ENCODE results near the gene MCOLN3. TPM values are rescaled to one million over a fixed set of nuclear protein-coding genes. Genes with fewer than 3 reads are reported as not detected.
"Not testable (repeated sequence)": the region's sequence is repeated elsewhere in the genome, so short reads cannot be mapped to it uniquely, and the experiment has no call there.

The MCOLN3 gene
- total RNA-seq, 1 donor from 2014 or later, result not detected

- Mint-ChIP-seq H3K9me3 (ENCODE audit: low read depth) (no peaks in the 10 kb centered on the region), H3K36me3 (ENCODE audit: low read depth) (no peaks in the 10 kb centered on the region)
Observed at GRCh38 chr1:85024736-85025135, 23.6 kb downstream of the MCOLN3 start.

GRCh38 chr1:85022700-85023099 lies 25.6 kb downstream of the MCOLN3 start:
- no peak for TF ChIP-seq CTCF (IDR thresholded peaks at IDR 0.05)
- Mint-ChIP-seq H3K27ac (ENCODE audit: unreplicated experiment) (no peak overlapping the region), H3K36me3 (ENCODE audit: low read depth) (no peaks in the 10 kb centered on the region), H3K27me3 (ENCODE audit: low read depth) (peaks cover 21% of the 10 kb centered on the region), H3K4me1 (ENCODE audit: low read depth) (no peaks in the 10 kb centered on the region), H3K4me3 (ENCODE audit: unreplicated experiment) (no peak overlapping the region), H3K9me3 (ENCODE audit: low read depth) (no peaks in the 10 kb centered on the region)
- no peak for DNase-seq (ENCODE audit: low spot score)

More at GRCh38 chr1:85024736-85025135, 23.6 kb downstream of the MCOLN3 start:
- no peak for TF ChIP-seq CTCF (IDR thresholded peaks at IDR 0.05)
- H3K4me3 Mint-ChIP-seq (ENCODE audit: unreplicated experiment), result no peak overlapping the region
- no peaks in the 10 kb centered on the region for H3K4me1 Mint-ChIP-seq (ENCODE audit: low read depth)
- no peak for DNase-seq (ENCODE audit: low spot score)
- H3K27ac Mint-ChIP-seq (ENCODE audit: unreplicated experiment), result no peak overlapping the region
- peaks cover 14% of the 10 kb centered on the region for H3K27me3 Mint-ChIP-seq (ENCODE audit: low read depth)

- no peak for TF ChIP-seq CTCF (IDR thresholded peaks at IDR 0.05)
- no peak overlapping the region for H3K27ac Mint-ChIP-seq (ENCODE audit: unreplicated experiment)
- no peaks in the 10 kb centered on the region for H3K4me1 Mint-ChIP-seq (ENCODE audit: low read depth)
- H3K27me3 Mint-ChIP-seq (ENCODE audit: low read depth), result peaks cover 34% of the 10 kb centered on the region
- peaks cover 4% of the 10 kb centered on the region for H3K9me3 Mint-ChIP-seq (ENCODE audit: low read depth)
- no peak for DNase-seq (ENCODE audit: low spot score)
- H3K4me3 Mint-ChIP-seq (ENCODE audit: unreplicated experiment), result no peak overlapping the region
- peaks cover 1% of the 10 kb centered on the region for H3K36me3 Mint-ChIP-seq (ENCODE audit: low read depth)
Observed at GRCh38 chr1:85019994-85020393, 28.3 kb downstream of the MCOLN3 start.

GRCh38 chr1:85015826-85016225 lies 32.5 kb downstream of the MCOLN3 start:
- TF ChIP-seq CTCF (IDR thresholded peaks at IDR 0.05), result no peak
- Mint-ChIP-seq H3K9me3 (ENCODE audit: low read depth) (peaks cover 16% of the 10 kb centered on the region), H3K4me3 (ENCODE audit: unreplicated experiment) (no peak overlapping the region), H3K36me3 (ENCODE audit: low read depth) (peaks cover 5% of the 10 kb centered on the region), H3K27ac (ENCODE audit: unreplicated experiment) (no peak overlapping the region), H3K27me3 (ENCODE audit: low read depth) (peaks cover 54% of the 10 kb centered on the region), H3K4me1 (ENCODE audit: low read depth) (no peaks in the 10 kb centered on the region)
- no peak for DNase-seq (ENCODE audit: low spot score)

GRCh38 chr1:85005641-85006040 lies 42.7 kb downstream of the MCOLN3 start:
- not testable (repeated sequence) for H3K4me1 Mint-ChIP-seq (ENCODE audit: low read depth); H3K27ac Mint-ChIP-seq (ENCODE audit: unreplicated experiment); DNase-seq (ENCODE audit: low spot score); H3K4me3 Mint-ChIP-seq (ENCODE audit: unreplicated experiment)
- peaks cover 17% of the 10 kb centered on the region for H3K36me3 Mint-ChIP-seq (ENCODE audit: low read depth)
- peaks cover 73% of the 10 kb centered on the region for H3K27me3 Mint-ChIP-seq (ENCODE audit: low read depth)
- H3K9me3 Mint-ChIP-seq (ENCODE audit: low read depth), result peaks cover 37% of the 10 kb centered on the region

- H3K36me3 Mint-ChIP-seq (ENCODE audit: low read depth), result peaks cover 14% of the 10 kb centered on the region
- no peak for DNase-seq (ENCODE audit: low spot score)
- peaks cover 17% of the 10 kb centered on the region for H3K9me3 Mint-ChIP-seq (ENCODE audit: low read depth)
- no peak for TF ChIP-seq CTCF (IDR thresholded peaks at IDR 0.05)
- peaks cover 76% of the 10 kb centered on the region for H3K27me3 Mint-ChIP-seq (ENCODE audit: low read depth)
- peaks cover 12% of the 10 kb centered on the region for H3K4me1 Mint-ChIP-seq (ENCODE audit: low read depth)
- no peak overlapping the region for H3K27ac Mint-ChIP-seq (ENCODE audit: unreplicated experiment)
- no peak overlapping the region for H3K4me3 Mint-ChIP-seq (ENCODE audit: unreplicated experiment)
Observed at GRCh38 chr1:85001742-85002141, 46.6 kb downstream of the MCOLN3 start.
